ENCODE results near the gene PTAFR.
"Not testable (repeated sequence)": the region's sequence is repeated elsewhere in the genome, so short reads cannot be mapped to it uniquely, and the experiment has no call there.

The PTAFR gene

GRCh38 chr1:28144203-28145135 is 32.0 kb downstream of the PTAFR start:
- DNase-seq (ENCODE audit: low read depth): peak; percentile 86

- DNase-seq (ENCODE audit: low read depth): no peak
Measured at GRCh38 chr1:28143496-28144202, 32.8 kb downstream of the PTAFR start.

DNA sequence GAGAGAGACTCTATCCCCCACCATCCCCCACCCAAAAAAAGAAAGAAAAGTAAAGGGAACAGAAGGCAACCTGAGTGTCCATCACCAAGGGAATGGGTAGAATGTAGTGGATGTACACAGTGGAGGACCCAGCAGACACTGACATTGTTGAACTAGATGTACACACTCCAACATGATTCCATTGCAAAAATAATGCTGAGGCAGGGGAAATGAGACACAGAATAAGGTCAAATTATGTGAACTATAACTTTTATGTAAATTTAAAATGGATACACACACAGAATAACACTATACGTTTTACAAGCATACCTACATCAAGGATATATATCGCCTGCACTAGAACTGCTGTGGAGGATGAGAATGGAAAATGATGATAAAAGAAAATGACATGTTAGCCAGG is 34.8 kb downstream of the PTAFR start:
- DNase-seq (ENCODE audit: low read depth): no peak

DNA sequence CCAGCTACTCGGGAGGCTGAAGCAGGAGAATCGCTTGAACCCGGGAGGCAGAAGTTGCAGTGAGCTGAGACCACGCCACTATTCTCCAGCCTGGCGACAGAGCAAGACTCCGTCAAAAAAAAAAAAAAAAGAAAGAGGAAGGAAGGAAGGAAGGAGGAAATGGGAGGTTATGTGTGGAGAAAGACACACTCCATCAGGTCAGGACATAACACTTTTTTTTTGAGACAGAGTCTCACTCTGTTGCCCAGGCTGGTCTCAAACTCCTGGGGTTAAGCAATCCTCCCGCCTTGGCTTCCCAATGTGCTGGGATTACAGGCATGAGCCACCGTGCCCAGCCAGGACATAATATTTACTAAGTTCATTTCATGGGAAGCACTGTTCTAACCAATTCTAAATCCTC is 36.6 kb downstream of the PTAFR start:
- DNase-seq (ENCODE audit: low read depth): not testable (repeated sequence)

DNA sequence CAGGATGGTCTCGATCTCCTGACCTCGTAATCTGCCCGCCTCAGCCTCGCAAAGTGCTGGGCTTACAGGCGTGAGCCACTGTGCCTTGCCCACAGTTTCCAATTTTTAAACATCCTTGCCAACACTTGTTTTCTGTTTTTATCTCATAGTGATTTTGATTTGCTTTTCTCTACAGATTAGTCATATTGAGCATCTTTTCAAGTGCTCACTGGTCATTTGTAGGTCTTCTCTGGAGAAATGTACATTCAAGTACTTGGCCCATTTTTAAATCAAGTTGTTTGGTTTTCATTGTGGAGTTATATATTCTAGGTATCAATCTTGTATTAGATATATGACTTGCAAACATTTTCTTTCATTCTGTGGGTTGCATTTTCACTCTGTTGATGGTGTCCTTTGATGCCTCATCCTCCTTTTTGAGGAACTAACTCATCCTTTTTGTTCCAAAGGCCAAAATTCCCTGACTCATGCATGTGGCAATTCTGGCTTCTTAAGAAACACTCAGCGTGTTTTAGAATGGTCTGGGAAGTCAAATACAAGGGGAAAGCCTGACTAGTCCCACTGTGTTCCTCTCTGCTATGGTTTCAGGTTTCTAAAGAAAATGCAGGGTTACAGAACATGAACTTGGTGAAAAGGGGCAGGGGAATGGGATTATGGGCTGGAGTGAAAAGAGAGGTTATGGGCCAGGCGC is 37.3 kb downstream of the PTAFR start:
- peak; percentile 72 for DNase-seq (ENCODE audit: low read depth)

DNA sequence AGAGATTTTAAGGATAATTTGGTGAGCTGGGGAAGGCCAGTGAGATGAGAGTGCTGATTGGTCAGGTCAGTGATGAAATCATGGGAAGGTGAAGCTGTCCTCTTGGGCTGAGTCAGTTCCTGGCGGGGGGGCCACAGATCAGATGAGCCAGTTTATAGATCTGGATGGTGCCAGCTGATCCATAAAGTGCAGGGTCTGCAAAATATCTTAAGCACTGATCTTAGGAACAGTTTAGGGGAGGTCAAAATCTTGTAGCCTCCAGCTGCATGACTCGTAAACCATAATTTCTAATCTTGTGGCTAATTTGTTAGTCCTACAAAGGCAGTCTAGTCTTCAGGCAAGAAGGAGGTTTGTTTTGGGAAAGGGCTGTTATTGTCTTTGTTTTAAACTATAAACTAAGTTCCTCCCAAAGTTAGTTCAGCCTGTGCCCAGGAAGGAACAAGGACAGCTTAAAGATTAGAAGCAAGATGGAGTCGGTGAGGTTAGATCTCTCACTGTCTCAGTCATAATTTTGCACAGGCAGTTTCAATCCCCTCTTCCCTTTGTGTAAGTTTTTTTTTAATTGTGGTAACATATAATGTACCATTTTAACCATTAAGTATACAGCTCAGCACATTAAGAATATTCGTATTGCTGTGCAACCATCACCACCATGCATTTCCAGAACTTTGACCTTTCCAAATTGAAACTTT is 39.4 kb downstream of the PTAFR start:
- peak; percentile 64 for DNase-seq (ENCODE audit: low read depth)

DNA sequence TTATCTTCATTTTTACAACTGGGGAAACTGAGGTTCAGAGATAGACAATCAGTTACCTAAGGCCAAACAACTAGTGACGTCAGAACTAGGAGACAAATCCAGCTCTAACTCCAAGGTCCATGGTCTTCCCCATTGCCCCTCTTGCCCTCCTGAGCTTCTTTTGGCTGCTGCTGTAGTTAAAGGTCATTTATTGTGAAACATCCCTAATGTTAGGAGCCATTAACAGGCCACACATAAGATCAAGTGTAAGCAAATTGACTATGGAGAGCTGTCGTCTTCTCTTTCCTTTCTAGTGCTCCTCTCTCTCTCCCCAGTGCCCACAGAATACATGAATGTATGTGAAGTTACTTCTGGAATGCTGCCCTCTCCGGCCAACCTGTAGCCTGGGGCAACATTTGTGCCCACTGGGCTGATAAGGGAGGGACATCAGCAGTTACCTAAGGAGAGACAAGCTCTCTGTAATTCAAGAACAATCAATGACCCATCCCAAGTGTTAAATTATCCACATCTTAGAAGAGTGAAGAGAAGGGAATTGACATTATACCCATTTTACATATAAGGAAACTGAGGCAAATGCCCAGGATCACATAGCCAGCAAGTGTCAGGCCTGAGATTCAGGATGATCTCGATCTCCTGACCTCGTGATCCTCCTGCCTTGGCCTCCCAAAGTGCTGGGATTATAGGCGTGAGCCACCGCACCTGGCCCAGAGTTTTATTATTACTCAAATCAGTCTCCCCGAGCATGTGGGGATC is 40.1 kb downstream of the PTAFR start:
- DNase-seq (ENCODE audit: low read depth): no peak

DNA sequence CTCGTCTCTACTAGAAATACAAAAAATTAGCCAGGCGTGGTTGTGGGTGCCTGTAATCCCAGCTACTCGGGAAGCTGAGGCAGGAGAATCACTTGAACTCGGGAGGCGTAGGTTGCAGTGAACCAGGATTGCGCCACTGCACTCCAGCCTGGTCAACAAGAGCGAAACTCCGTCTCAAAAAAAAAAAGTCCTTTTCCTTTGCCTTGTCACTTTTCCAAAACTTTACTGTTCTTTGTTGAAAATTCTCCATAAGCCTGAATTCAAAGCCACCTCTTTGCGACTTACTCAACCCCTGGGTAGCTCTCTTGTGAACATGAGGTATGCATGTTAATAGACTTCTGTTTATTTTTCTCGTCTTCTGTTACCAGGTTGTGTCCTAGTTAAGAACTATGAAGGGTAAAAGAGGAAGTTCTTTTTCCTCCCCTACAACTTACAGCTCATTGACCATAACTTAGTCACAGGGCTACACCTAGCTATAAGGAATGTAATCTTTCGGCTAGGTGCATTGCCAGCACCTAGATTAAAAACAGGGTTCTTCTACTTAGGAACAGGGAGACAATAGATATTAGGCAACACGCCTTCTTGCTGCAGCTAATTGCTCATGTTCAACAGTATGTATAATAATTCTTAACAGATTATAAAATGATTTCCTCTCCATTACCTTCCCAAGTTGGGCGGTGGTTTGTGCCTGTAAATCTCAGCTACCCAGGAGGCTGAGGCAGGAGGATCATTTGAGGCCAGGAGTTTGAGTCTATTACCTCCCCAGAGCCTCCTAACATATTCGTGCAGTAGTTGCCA is 40.9 kb downstream of the PTAFR start:
- no peak for DNase-seq (ENCODE audit: low read depth)

- no peak for DNase-seq (ENCODE audit: low read depth)
Measured at GRCh38 chr1:28134651-28135207, 41.8 kb downstream of the PTAFR start.

DNA sequence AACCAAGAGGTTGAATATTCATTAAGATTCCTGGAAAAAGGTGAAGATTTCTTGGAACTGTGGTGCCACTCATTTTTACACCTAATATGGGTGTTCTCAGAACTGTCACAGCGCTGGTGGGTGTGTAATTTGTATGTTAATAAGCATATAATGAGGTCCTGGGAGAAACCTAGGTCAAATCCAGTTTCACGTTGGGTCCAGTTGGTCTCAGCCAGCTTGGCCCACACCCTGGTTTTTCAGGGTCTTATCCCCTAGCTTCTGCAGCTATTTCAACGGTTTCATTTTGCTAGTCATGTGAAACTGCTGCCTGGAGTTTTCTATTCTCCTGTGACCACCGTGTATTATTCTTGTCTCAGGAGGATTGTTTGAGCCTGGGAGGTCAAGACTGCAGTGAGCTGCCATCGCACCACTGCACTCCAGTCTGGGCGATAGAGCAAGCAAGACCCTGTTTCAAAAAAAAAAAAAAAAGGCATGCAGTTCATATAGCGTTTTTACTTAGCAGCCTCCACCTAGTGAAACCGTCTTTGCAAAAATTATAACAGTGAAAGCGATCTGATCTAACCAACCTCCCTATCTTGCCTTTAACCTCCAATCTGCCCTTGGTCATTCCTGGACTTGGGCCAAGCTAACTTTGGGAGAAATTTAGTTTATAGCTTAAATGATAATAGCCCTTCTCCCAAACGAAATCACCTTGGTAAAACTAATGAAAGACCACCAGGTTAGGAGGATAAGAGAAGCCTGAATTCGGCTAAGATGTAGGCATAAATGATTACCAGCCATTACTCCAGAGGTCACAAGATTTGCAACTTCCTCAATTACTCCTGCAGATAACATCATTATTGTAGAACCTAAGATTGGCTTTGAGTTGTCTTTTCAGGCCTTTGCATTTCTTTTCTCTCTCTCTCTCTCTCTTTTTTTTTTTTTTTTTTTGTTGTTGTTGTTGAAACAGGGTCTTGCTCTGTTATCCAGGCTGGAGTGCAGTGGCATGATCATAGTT is 44.0 kb downstream of the PTAFR start:
- DNase-seq (ENCODE audit: low read depth): no peak

DNA sequence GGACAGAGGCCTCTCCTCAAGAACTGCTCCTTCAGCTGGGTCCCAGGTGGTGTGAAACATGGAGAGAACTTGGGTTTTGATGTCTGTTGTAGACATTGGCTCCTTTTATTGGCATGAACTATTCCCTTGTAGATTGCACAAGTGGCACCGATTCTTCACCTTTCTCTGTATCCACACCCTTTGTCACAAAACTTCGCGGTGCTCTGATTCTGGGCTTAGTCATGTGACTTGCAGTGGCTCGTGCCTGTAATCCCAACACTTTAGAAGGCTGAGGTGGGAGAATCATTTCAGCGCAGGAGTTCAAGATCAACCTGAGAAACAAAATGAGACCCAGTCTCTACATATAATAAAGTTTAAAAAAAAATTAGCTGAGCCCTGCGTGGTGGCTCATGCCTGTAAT is 45.6 kb downstream of the PTAFR start:
- DNase-seq (ENCODE audit: low read depth): no peak

DNA sequence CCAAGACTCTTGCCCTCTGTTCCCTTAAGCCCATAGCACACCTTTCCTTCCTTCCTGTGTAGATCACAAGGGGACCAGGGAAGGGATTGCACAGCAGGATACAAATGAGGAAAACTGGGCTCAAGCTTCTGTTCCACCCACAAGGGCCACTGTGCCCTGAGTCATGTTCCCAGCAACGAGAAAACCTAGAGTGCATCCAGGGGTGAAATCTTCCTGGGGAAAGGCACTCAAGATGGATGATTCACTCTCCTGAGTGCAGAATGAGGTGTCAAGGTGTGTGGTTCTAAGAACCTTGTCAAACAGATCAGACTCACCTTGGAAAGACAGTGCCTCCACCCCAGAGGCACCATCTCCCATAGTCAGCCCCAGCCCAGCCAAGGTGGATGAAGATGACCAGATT is 47.3 kb downstream of the PTAFR start:
- DNase-seq (ENCODE audit: low read depth): peak; percentile 77

DNA sequence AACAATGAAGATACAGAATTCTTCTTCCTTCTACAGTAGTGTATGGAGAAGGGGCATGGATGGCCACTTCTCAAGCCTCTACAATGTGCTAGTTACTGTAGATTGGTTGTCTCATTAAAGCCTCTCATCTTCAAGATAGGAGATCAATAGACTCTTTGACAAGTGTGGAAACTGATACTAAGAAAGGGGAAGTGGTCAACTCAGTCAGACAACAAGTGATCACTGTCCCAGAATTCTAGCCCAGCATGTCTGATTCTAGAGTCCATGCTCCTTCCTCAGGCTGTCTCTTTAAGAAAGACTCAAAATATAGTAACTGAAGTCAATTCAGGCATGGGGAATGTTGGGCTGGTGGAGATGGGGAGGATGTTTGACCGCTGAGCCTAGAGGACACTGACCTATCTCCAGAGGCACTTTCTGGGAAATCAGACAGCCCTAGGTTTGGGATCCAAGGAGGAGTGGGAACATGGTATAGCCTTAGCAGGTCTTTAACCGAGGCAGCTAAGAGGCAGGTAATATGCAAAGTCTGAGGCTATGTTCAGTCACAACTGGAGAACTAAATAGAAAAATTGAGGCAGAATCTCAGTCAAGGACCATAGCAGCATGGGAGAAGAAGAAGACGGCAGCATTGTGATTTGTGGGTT is 48.8 kb downstream of the PTAFR start:
- no peak for DNase-seq (ENCODE audit: low read depth)

- DNase-seq (ENCODE audit: low read depth): no peak
Measured at GRCh38 chr1:28126783-28127490, 49.6 kb downstream of the PTAFR start.

- no peak for DNase-seq (ENCODE audit: low read depth)
Measured at GRCh38 chr1:28126212-28126611, 50.3 kb downstream of the PTAFR start.

GRCh38 chr1:28123461-28123961 is 53.0 kb downstream of the PTAFR start:
- peak; percentile 85 for DNase-seq (ENCODE audit: low read depth)

DNA sequence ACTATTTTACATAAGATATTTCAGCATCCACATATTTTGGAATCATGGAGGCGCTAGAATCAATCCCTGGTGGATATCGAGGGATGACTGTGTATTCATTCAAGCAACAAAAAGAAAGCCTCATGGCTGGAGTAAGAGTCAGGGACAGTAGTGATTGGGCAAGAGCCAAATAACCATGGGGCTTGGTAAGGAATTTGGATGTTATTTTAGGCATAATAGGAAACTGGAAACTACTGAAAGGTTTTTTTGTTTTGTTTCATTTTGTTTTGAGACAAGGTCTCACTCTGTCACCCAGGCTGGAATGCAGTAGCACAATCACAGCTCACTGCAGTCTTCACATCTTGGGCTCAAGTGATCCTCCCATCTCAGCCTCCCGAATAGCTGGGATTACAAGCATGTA is 54.3 kb downstream of the PTAFR start:
- peak; percentile 24 for DNase-seq (ENCODE audit: low read depth)

DNA sequence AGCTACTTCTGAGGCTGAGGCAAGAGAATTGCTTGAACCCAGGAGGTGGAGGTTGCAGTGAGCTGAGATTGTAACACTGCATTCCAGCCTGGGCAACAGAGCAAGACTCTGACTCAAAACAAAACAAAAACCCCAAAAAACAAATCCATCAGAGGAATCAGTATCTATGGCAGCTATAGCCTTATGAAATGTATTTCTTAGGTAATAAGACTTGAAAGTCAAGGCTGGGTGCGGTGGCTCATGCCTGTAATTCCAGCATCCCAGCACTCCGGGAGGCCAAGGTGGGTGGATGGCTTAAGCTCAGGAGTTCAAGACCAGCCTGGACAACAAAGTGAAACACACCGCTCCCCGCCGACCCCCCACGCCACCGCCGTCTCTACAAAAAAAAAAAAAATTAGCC is 56.9 kb downstream of the PTAFR start:
- no peak for DNase-seq (ENCODE audit: low read depth)
